ENCODE data around the gene CA10. TPM values are rescaled to one million over a fixed set of nuclear protein-coding genes. Genes with fewer than 3 reads are reported as not detected.

The CA10 gene
- polyA plus RNA-seq, 1 donor (not counting 4 experiments of a cell fraction or from before 2014, with no cell fraction given): 2.9 TPM

DNA sequence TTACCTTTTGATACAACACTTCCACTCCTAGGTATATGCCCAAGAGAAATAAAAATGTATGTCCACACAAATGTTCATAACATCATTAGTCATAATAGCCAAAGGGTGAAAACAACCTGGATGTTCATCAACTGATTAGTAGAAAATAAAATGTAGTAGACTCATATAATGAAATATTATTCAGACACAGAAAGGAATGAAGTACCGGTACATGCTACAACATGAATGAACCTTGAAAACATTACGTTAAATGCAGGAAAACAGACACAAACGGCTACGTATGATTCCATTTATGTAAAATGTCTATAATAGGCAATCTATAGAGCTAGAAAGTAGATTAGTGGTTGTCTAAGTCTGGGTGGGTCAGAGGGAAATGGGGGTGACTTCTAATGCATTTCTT, 358.5 kb downstream of the CA10 start:
- Histone ChIP-seq H3K9ac (ENCODE audit: control insufficient read depth, extremely low read depth, insufficient read depth, low read length) (no peak overlapping the region), H3K27me3 (ENCODE audit: control insufficient read depth, extremely low read depth, insufficient read depth, low read length) (no peaks in the 10 kb centered on the region), H3K9me1 (ENCODE audit: control insufficient read depth, extremely low read depth, insufficient read depth, low read length) (no peaks in the 10 kb centered on the region), H3K27ac (ENCODE audit: control insufficient read depth, insufficient read depth, low read length) (no peak overlapping the region), H4K20me1 (ENCODE audit: control insufficient read depth, extremely low read depth, insufficient read depth, low read length) (no peaks in the 10 kb centered on the region), H3K79me2 (ENCODE audit: control insufficient read depth, insufficient read depth, low read length) (no peaks in the 10 kb centered on the region), H3K4me2 (ENCODE audit: control insufficient read depth, extremely low read depth, insufficient read depth, low read depth, low read length) (no peak overlapping the region), H3K4me3 (ENCODE audit: control insufficient read depth in 2 of 3, extremely low read depth in 1 of 3, insufficient read depth in 2 of 3, low read depth in 1 of 3, low read length in 3 of 3) (no peak overlapping the region), H3K36me3 (ENCODE audit: control insufficient read depth in 2 of 2, extremely low read depth in 1 of 2, insufficient read depth in 2 of 2, low read length in 2 of 2) (no peaks in the 10 kb centered on the region), H3K4me1 (ENCODE audit: control insufficient read depth, extremely low read depth, insufficient read depth, low read length) (no peaks in the 10 kb centered on the region), H2AFZ (ENCODE audit: control insufficient read depth, low read length) (no peak overlapping the region), H3K9me3 (ENCODE audit: control insufficient read depth, low read depth, low read length) (no peaks in the 10 kb centered on the region)
- dilution Hi-C loops (cut with MboI; ENCODE audit: extremely low pct_ligation_motif_present, low sequenced_read_pairs): no loop called here
- TF ChIP-seq, protein P1, sequence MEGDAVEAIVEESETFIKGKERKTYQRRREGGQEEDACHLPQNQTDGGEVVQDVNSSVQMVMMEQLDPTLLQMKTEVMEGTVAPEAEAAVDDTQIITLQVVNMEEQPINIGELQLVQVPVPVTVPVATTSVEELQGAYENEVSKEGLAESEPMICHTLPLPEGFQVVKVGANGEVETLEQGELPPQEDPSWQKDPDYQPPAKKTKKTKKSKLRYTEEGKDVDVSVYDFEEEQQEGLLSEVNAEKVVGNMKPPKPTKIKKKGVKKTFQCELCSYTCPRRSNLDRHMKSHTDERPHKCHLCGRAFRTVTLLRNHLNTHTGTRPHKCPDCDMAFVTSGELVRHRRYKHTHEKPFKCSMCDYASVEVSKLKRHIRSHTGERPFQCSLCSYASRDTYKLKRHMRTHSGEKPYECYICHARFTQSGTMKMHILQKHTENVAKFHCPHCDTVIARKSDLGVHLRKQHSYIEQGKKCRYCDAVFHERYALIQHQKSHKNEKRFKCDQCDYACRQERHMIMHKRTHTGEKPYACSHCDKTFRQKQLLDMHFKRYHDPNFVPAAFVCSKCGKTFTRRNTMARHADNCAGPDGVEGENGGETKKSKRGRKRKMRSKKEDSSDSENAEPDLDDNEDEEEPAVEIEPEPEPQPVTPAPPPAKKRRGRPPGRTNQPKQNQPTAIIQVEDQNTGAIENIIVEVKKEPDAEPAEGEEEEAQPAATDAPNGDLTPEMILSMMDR (optimal IDR thresholded peaks at IDR 0.05 in 1 of 3, IDR thresholded peaks at IDR 0.05 in 1 of 3, conservative IDR thresholded peaks at IDR 0.05 in 1 of 3; ENCODE audit: extremely low read depth in 1 of 3, insufficient read depth in 2 of 3, low read length in 3 of 3): no peak
- no peak for TF ChIP-seq EZH2 (IDR thresholded peaks at IDR 0.05; ENCODE audit: low read length)
- no peak for FAIRE-seq
- DNase-seq (ENCODE audit: low read depth, low spot score): no peak

DNA sequence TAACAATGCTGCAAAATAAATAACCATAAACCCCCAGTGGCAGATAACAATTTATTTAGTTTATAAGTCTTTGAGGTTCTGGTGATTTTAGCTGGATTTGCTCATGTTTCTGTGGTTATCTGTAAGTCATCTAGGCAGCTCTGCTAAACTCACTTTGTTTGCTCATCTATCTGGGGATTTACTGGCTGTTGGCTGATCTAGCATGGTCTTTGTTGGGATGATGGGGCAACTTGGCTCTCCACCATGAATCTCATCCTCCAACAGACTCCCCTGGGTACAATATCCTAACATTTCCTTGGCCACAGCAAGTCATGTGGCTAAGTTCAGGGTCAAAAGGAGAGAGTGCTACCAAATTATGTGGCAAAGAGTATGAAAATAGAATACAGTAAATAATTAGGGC, 359.3 kb downstream of the CA10 start:
- TF ChIP-seq EZH2 (IDR thresholded peaks at IDR 0.05; ENCODE audit: low read length): no peak
- TF ChIP-seq, protein P1 (optimal IDR thresholded peaks at IDR 0.05 in 1 of 3, IDR thresholded peaks at IDR 0.05 in 1 of 3, conservative IDR thresholded peaks at IDR 0.05 in 1 of 3; ENCODE audit: extremely low read depth in 1 of 3, insufficient read depth in 2 of 3, low read length in 3 of 3): no peak
- no peak overlapping the region for H3K9ac ChIP-seq (ENCODE audit: control insufficient read depth, extremely low read depth, insufficient read depth, low read length)
- dilution Hi-C loops (cut with MboI; ENCODE audit: extremely low pct_ligation_motif_present, low sequenced_read_pairs): no loop called here
- H3K9me1 ChIP-seq (ENCODE audit: control insufficient read depth, extremely low read depth, insufficient read depth, low read length): no peaks in the 10 kb centered on the region
- H4K20me1 ChIP-seq (ENCODE audit: control insufficient read depth, extremely low read depth, insufficient read depth, low read length): no peaks in the 10 kb centered on the region
- H3K9me3 ChIP-seq (ENCODE audit: control insufficient read depth, low read depth, low read length): no peaks in the 10 kb centered on the region
- H3K27me3 ChIP-seq (ENCODE audit: control insufficient read depth, extremely low read depth, insufficient read depth, low read length): no peaks in the 10 kb centered on the region
- FAIRE-seq (no peak), DNase-seq (ENCODE audit: low read depth, low spot score) (no peak)
- H3K36me3 ChIP-seq (ENCODE audit: control insufficient read depth in 2 of 2, extremely low read depth in 1 of 2, insufficient read depth in 2 of 2, low read length in 2 of 2): no peaks in the 10 kb centered on the region
- H3K4me3 ChIP-seq (ENCODE audit: control insufficient read depth in 2 of 3, extremely low read depth in 1 of 3, insufficient read depth in 2 of 3, low read depth in 1 of 3, low read length in 3 of 3): no peak overlapping the region
- H3K27ac ChIP-seq (ENCODE audit: control insufficient read depth, insufficient read depth, low read length): no peak overlapping the region
- H2AFZ ChIP-seq (ENCODE audit: control insufficient read depth, low read length): no peak overlapping the region
- no peaks in the 10 kb centered on the region for H3K79me2 ChIP-seq (ENCODE audit: control insufficient read depth, insufficient read depth, low read length)
- no peaks in the 10 kb centered on the region for H3K4me1 ChIP-seq (ENCODE audit: control insufficient read depth, extremely low read depth, insufficient read depth, low read length)
- H3K4me2 ChIP-seq (ENCODE audit: control insufficient read depth, extremely low read depth, insufficient read depth, low read depth, low read length): no peak overlapping the region

All from keratinocyte (primary cell).